Activated effector memory CD4-positive, alpha-beta T cell treated with anti-CD3 and anti-CD28 coated beads, Interleukin-2, amount 50 U/mL, for 16 hours (primary cell): ENCODE results near the gene DCAF12.
"Not testable (repeated sequence)": the region's sequence is repeated elsewhere in the genome, so short reads cannot be mapped to it uniquely, and the experiment has no call there.

Experiments
- DNase-seq: peaks from one replicate; pipeline ENCODE4 v3.0.0-alpha.2; 2020

DCAF12 gene

DNA sequence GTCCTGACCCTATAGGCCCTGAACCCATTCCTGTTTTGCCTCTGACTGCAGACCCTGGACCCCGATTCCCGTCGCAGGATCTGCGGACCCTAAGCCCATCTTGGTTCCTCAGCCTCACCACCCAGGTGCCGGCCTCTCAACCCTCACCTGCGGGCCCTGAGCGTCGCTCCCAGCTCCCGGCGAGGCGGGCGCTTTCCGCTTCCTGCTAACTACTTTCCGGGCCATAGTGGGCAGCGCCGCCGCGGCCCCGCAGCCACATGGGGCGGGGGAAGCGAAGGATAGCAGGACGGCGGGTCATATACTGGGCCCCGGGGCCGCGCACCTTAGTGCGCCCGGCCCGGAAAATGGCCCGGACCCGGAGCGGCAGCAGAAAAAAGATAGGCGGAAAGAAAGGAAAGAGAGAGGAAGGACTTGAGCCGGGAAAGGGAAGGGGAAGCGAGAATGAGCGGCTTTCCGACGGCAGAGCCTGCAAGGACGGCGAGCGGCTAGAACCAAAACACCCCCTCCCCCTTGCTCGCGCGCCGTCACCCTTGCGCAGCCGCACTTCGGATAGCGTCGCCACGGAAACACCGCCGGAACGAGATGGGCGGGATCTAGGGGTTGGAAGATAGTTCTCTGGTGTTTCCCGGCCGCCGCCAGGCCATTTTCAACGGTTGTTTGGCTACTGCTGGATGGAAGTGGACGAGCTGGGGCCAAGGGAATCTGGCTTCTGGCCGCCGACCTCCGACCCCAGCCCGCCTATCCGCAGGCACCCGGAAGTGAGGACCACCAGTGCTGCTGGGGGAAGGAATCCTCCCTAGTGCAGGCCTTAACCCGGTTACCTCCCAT lies at the start of gene DCAF12:
DCAF12 (minus strand) TSS at position 492 of the 828 bp plus-strand sequence; CDS start at position 225, 267 bp downstream.
- DNase-seq: peak; percentile 96

DNA sequence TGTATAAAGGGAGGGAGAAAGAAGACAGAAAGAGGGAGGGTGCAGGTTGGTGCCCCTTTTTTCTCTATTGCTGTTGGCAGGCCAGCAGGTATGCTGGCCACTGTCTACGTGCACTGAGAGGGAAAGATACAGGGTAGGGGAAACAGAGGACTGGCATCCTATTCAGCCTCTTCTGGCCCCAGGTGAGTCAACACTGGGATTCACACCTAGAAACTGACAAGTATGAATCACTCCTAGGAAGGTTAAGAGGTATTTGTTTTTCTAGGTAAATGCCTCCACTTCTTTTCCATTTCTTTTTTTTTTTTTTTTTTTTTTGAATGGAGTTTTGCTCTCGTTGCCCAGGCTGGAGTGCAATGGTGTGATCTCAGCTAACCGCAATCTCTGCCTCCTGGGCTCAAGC lies 49.6 kb upstream of the DCAF12 start:
- DNase-seq: no peak

DNA sequence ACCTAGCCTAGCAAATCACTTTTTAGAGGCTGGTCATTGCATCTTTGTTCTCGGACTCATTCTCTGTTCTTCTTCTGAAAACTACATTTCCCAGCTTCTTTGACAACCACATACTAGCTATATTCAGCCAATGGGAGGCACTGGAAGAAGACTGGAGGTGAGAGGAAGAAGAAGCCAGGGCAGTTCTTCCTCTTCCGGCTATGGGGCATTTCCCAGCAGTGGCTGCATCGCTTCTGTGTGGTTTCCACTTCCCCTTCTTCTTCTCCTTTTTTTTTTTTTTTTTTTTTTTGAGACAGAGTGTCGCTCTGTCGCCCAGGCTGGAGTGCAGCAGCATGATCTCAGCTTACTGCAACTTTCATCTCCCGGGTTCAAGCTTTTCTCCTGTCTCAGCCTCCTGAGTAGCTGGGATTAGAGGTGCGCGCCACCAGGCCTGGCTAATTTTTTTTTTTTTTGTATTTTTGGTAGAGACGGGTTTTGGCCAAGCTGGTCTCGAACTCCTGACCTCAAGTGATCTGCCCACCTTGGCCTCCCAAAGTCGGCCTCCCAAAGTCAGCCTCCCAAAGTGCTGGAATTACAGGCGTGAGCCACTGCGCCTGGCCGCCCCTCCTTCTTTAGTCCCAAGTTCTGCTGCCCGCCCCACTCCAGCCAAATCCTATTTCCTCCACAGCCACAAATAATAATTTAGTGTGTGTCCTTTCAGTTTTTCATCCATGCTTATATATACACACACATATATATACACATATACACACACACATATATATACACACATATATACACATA lies 45.4 kb upstream of the DCAF12 start:
- DNase-seq: peak; percentile 69

DNA sequence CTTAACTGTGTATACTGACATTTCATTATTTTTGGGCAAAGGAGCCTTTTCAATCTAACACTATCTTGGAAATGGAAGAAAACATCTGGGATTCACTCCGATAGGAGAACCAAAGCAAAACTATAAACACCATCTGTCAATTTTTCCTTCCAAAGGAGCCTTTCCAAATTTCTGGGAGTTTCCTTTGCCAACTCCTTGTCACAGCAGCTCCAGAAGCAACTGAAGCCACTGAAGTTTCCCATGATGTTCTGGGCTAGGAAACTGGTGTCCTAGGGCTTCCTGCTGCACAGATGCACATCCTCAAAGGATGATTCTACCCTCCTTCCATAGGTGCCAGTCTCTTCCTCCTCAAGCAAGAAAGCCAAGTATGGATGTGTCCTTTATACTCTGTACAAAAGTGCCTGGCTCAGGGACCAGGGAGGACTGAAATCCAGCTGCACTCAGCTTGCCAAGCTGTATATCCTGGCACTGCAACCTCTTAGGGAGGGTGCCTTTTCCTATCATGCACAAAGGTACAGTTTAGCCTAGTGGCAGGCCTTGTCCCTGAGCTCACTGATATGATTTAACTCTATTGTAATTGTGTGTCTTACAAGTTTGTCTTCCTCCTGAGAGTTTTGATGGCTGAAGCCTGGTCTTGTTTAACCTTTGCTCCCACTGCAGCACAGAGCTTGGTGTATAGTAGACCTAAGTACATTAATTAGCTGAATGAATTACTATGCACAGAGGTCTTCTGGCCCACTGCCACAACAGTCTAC lies 43.9 kb upstream of the DCAF12 start:
- DNase-seq: no peak

DNA sequence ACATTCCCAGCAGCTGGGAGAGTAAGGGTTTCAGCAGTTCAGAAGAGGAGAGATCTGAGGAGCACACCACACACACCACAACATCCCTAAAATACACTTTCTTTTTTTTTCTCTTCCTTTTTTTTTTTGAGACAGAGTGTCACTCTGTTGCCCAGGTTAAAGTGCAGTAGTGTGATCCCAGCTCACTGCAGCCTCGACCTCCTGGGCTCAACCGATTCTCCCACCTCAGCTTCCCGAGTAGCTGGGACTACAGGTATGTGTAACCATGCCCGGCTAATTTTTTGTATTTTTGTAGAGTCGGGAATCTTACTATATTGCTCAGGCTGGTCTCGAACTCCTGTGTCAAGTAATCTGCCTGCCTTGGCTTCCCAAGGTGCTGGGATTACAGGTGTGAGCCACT lies 42.6 kb upstream of the DCAF12 start:
- no peak for DNase-seq

DNA sequence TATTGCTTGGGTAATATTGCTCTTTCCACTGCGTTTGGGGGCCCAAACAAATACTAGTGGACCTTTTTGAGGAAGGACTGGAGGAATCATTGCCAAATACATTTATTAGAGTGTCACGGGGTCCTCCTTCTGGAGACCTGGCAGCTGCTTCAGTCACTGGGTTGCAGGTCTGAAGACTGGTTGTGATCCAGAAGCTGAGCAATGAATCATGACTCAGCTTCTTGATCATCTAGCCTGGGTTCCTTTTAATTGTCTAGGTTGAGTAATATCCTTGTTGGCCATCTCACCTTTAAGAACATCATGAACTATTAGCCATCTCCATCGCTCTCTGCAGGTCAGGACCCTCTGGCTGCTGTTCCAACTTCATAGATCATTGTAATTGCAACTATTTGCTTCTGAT lies 36.9 kb upstream of the DCAF12 start:
- DNase-seq: peak; percentile 21

DNA sequence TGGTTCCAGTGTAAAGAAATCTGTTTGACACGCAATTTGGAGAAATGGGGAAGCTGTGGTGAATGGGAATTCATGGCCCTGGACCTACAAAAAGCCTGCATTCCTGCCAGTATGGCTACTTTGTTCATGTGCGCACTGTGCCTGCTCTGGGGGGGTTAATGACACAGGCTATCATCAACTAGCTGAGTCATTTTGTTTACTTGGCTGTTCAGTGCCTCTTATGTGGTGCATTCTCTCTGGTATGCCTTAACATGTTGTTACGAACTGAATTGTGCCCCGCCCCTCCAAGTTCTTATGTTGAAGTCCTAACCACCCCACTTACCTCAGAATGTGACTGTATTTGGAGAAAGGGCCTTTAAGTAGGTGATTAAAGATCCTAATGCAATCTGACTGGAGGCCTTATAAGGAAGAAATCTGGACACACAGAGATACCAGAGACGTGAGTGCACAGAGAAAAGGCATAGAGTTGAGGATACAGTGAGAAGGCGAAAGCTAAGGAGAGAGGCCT lies 31.9 kb upstream of the DCAF12 start:
- no peak for DNase-seq

DNA sequence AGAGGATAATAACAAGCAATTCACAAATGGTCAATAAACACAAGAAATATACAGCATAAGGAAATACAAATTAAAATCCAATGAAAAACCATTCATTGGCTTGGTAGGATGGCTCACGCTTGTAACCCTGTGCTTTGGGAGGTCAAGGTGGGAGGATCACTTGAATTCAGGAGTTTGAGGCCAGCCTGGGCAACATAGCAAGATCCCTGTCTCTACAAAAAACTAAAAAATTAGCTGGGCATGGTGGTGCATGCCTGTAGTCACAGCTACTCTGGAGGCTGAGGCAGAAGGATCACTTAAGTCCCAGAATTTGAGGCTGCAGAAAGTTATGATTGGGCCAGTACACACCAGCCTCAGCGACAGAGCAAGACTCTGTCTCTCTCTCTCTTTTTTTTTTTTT lies 31.4 kb upstream of the DCAF12 start:
- DNase-seq: no peak

DNA sequence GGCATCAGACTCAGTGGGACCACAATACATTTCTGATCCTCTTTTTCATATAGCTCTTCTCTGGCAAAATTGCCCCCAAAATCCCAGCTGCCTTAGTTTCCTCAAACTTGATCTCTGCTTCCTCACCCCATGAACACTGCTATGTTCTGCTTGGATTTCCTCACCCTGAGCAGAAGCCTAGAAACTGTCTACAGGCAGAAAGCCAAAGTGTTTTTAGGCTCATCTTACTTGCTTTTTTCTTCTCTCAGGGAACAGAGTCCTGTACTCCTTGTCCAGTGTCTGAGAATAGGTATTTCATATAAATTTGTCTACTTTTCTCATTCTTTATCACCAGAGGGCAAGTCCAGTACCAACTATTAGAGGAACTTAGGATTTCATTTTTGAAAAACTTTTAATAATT lies 30.8 kb upstream of the DCAF12 start:
- no peak for DNase-seq

DNA sequence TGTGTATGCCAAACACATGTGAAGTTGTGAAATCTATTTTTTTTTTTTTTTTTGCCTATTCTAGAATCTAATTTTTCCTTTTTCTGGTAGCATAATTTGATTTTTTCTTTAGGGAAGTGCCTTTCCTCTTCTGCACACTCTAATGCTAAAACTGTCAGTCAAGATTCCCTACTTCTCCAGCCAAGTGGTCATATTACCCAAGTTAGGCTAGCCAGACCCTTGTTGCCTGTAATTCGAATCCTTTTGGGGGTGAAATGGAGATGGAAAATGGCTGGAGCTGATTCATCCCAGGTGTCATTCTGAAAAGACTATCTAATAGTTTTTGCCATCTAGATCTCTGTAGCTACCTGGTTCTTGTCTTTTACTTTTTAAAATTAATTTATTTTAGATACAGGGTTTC lies 27.6 kb upstream of the DCAF12 start:
- no peak for DNase-seq

DNA sequence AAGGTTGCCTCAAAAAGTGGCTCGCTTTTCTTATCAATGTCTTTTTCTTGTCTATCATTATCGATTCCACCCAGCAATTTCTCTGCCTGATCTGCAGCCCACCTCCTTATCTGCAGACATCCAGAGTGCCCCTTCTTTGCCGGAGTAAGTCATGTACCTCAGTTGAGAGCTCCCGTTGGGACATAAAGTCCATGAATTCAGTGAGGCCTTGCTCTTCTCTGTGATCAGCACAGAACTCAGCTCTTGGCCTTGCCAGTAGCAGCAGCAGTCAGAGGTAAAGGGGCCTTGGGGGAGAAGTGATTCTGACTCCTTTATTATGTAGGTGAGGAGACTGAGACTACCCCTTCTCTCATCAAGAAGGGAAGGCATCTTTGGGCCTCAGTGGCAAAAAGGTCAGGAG lies 24.9 kb upstream of the DCAF12 start:
- no peak for DNase-seq

DNA sequence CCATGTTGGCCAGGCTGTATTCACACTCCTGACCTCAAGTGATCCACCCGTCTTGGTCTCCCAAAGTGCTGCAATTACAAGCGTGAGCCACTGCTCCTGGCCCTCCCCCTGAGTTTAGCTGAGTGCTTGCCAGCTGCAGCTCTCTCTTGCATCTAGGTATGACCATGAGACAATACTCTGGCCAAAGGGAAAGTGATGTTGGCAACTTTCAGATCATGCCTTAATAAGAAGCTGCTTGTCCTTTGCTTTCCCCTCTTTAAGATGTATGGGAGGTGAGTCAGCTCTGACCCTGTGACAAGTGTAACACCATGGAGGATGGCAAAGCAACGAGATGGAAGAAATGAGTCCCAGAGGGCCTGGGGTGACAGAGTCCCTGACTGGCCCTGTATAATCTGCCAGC lies 18.7 kb upstream of the DCAF12 start:
- peak; percentile 37 for DNase-seq

DNA sequence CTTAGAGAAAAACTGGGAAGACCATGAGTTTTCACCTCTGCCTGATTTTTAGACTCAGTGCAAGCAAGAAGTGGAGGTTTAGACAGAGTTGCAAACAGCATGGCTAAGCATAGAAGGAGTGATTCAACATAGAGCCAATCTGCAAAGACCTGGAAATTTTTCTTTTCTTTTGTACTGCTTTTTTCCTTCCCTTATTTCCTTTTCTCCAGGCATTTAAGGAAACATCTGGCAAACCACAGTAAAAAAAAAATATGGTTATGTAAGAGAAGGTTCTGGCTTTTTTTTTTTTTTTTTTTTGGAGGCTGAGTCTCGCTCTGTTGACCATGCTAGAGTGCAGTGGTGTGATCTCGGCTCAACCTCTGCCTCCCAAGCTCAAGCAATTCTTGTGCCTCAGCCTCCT lies 16.6 kb upstream of the DCAF12 start:
- DNase-seq: no peak

DNA sequence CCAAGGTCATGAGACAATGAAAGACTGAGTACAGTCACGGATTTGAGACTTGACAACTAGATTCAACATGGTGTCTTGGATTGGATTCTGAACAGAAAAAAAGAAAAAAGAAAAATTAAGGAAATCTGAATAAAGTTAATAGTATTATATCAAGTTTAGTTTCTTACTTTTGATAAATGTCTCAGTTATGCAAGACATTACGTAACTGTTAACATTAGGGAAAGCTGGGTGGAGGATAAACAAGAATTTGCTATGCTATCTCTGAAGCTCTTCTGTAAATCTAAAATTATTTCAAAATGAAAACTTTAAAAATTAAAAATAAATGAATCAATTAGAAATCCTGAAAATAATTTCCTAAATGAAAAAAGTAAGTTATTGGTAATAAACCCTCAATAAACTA lies 14.4 kb upstream of the DCAF12 start:
- DNase-seq: no peak

DNA sequence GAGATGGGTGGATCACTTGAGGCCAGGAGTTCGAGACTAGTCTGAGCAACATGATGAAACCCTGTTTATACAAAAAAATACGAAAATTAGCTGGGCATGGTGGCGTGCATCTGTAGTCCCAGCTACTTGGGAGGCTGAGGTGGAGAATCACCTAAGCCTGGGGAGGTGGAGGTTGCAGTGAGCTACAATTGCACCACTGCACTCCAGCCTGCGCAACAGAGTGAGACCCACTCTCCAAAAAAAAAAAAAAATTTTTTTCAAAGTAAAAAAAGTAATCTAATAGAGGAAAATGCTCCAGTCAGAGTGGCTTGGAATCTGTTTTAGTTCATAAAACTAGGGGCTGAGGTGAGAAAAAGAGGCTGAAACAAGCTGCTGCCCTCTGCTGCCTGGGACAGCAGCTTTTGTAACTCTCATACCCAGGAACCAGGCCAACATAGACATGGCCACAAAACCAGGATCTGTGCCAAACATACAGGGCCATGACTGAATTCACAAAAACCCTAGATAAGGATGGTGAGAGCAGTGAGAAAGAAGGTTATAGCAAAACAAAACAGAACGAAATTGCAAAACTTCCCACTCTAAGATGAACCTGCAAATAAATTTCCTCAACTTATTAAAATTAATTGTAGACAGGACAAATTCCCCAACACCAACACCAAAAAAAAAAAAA lies 13.1 kb upstream of the DCAF12 start:
- DNase-seq: no peak

DNA sequence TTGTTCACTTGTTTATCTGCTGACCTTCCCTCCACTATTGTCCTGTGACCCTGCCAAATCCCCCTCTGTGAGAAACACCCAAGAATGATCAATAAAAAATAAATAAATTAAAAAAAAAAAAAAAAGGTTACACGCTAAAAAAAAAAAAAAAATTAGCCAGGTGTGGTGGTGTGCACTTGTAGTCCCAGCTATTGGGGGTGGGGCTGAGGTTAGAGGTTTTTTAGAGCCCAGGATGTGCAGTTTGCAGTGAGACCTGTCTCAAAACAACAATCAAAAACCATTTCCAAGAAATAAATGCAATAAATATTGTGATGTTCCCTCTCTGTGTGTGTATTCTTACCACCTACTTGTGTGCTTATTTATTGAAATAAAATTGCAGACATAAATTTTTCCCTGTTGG lies 12.1 kb upstream of the DCAF12 start:
- not testable (repeated sequence) for DNase-seq

DNA sequence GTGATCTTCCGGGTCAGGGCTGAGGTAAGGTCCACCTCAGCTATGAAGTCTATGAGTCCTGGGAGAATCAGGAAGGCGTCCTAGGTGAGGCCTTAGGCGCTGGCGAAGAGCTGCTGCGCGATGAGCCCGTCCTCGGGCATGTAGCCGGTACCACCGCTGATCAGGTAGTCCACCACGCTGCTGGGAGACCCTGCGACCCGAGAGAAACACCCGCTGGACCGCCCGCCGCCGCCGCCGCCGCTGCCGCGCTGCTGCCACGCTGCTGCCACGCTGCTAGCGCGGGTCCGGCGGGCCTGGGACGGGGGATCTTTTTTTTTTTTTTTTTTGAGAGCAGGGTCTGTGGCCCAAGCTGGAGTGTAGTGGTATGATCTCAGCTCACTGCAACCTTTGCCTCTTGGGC lies 8.0 kb upstream of the DCAF12 start:
- DNase-seq: no peak

DNA sequence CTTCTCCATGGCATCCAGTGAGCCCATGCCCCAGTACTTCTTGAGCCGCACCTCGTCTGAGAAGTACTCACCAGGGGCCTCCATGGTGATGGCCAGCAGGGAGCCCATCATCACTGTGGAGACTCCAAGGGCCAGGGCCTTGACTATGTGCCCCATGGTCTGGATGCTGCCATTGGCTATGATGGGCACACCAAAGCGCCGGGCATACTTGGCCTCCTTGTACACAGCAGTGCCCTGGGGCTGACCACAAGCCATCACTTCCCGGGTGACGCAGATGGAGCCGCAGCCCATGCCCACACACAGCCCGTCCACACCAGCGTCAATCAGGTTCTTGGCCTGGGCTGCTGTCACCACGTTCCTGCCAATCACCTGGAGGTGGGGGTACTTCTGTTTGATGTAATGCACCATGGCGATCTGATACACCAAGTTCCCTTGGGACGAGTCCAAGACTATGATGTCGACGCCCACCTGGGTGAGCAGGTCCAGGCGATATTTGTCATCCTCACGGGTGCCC lies 7.0 kb upstream of the DCAF12 start:
- no peak for DNase-seq

DNA sequence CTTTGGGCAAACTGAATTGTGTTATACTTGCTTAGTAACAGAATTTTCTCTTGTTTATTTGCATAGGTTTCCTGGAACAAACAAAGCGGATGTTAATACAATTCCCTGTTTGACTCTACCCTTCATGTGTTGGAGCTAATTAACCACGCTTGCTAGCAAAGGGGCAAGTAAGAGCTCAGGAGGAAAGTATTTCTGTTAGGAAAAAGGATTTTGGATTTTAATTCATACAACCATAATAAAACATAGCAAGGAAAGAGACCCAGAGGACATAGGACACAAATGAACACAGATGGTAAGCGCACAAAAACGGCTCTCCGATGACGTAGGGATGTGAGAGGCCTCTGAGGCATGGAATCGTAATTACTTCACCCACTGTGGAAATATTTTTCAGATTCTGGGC lies 5.1 kb upstream of the DCAF12 start:
- no peak for DNase-seq

DNA sequence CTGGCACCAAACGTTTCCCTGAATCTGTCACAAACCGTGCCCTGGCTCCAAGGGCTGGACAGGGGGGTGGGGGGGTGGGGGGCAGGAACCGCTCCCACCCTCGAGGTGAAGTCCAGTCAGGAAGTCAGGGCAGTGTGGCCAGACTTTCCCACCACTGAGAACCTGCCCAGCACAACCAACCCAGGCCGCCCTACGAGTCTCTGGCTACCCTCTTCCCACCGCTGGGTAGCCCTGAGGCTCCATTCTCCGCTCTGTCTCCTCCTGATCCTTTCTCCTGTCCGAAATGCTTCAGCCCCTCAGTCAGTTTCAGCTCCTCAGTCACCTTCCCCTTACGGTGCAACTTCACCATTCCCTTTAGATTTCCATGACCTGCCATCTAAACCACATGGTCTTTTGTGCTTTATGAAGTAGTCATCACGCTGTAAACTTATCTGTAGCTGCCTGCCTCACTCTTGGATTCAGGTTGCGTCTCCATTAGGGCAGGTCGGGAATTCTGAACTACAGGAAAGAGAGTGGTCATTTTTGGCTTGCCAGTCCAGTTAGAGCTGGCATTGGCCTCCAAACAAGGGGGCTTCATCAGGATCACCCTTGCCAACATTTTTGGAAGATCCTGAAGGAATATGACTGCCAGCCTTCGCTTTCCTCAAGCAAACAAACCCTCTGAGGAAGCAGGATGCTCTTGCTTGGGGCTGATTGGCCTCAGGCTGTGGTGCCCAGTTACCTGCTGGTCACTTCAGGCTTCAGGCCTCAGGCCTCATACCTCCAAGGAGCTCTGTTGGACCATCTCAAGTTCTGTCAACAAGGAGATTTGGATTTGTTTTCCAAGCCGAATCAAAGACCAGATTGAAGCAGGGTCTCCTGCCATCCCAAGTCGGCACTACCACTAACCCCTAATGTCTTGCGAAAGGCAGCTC lies 794 bp upstream of the DCAF12 start:
- DNase-seq: no peak

DNA sequence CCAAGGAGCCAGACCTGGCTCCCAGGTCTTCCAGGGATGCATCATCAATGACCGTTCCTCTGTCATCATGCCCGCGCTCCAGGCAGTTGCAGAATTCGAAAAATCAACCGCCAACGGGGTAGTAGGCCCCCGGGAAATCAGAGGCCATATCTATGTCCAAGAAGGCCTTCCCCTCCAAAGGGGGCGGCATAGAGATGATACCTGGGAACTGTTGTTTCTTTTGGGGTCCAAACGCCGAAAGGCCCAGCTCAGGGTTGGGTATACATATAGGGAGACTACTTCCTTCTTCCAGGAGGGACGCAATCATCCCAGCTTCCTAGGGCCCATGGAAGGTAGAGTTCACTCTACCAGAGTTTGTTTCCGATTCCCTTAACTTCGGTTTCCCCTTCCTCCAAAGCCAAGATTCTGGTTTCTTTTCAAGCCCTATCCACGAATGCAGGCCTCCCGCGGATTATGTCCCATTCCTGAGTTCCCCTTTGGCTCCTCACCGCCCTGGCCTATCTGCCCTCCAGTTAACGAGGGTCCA lies 754 bp downstream of the DCAF12 start:
- DNase-seq: no peak
